SKM-1 (cell line): ENCODE measurements around the gene AKR1D1.
"Not testable (repeated sequence)": the region's sequence is repeated elsewhere in the genome, so short reads cannot be mapped to it uniquely, and the experiment has no call there.

Experiments
- DNase-seq: peaks from one replicate; lab custom pipeline; 2025; ENCODE audit not compliant: unreplicated experiment; lab: John Stamatoyannopoulos, UW

AKR1D1 gene

DNA sequence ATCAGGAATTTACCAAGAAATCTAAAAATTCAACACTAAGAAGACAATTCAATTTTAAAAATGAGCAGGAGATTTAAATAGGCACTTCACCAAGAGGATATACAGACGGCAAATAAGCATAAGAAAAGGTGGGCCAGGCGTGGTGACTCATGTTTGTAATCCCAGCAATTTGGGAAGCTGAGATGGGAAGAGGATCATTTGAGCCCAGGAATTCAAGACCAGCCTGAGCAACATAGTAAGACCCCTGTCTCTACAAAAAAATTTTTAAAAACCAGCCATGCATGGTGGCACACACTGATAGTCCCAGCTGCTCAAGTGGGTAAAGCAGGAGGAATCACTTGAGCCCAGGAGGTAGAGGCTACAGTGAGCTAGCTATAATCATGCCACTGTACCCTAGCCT, 3.5 kb upstream of the AKR1D1 start:
- DNase-seq = no peak

DNA sequence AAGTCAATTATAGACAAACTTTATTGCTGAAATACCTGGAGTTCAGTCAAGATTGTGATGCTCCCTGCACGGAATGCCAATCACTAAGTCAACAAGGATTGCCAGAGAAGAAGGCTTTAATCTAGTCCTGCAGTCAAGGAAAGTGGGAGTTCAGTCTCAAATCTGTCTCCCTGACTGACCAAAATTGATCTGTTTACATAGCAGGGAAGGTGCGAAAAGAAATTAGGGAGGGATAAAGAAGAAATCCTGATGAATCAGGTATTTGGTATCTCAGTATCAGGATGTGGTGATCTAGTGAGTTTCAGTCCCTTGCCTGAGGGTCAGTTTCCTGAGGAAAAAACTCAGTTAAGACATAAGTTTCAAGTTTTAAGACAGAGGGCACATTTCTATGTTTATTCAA, 2.1 kb upstream of the AKR1D1 start:
- DNase-seq = no peak

DNA sequence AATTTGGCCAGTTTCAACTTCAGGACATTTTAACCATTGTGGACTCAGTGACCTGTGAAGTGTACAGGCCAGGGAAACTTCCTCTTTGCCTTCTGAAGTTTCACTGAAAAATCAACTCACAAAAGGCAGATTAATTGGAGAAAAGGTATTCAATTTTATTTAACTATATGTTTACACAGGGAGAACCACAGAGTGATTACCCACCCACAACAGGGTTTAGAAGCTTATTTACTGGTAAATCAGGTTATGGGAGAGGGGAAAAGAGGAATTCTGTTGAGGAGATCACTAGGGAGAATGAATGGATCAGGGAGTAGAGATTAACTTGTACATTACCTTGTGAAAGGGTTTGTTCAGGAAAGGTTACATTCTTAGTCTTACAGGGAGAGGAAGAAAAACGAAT, 1.7 kb upstream of the AKR1D1 start:
- no peak for DNase-seq

DNA sequence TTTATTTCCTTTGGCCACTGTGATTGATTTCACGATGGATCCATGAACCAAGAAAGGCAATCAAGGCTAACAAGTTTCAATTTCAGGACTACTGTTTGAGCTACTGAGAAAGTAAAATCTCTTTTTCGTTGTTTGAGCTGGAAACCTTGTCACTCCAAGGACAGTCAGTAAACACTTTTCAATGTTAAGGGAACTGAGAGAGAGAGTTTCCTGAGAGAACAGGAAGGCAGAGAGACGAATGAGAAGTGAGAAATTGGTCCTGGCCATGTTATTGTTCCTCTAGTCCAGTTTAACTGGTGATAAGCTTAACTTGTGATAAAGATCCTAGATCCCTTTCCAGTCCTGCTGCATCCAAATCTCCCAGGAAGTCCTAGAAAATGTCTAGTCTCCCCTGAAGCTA, 909 bp upstream of the AKR1D1 start:
- no peak for DNase-seq

DNA sequence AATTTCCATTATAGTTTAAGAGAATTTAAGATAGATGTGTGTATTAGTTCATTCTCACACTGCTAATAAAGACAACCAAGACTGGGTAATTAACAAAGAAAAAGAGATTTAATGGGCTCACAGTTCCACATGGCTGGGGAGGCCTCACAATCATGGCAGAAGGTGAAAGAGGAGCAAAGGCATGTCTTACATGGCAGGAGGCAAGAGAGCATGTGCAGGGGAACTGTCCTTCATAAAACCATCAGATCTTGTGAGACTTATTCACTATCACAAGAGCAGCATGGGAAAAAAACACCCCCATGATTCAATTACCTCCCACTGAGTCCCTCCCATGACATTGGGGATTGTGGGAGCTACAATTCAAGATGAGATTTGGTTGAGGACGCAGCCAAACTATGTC, 473 bp upstream of the AKR1D1 start:
- not testable (repeated sequence) for DNase-seq

DNA sequence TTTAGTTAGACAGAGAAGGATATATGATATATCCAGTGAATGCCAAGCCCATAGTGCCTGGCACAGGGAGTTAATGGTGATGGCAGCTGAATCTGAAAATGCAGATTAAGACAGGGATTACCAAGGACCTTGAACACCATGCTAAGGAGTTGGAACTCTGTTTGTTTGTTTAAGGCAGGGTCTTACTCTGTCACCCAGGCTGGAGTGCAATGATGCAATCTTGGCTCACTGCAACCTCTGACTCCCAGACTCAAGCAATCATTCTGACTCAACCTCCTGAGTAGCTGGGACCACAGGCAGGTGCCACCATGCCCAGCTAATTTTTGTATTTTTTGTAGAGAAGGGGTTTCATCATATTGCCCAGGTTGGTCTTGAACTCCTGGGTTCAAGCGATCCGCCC, 1.6 kb downstream of the AKR1D1 start:
- no peak for DNase-seq

DNA sequence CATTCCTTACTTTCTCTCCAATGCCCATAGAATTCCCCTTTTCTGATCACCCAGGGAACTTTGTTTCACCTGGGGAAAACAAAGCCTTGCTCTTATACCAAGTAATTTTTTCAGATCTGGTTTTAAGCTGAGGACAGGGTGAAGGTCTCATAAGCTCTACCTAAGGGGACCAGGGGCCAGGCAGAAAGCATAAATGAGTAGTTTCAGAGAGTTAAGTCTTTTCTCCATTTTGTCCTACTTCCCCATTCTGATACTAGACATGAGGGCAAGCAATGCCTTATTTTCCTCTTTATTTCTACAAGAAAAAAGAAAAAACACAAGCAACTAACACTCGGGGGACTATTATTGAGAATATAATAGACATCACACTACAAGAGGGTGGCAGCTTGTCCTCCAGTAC, 2.9 kb downstream of the AKR1D1 start:
- no peak for DNase-seq

DNA sequence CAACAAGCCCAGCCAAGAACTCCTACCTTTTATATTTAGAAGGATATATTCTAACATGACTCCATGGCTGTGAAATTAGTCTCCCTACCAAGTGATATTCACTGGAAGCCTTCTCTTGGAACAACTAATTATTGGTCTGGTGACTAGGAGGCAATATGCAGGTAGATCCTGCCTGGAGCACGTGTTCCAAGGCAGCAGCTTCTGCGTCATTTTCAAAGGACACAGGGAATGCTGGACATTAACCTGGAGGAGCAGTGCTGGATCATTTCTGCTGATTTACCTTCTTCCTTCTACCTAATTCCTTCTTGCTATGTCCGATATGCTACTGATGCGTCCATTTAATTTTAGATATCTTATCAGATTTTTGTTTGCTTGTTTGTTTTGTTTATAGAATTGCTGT, 5.6 kb downstream of the AKR1D1 start:
- no peak for DNase-seq

DNA sequence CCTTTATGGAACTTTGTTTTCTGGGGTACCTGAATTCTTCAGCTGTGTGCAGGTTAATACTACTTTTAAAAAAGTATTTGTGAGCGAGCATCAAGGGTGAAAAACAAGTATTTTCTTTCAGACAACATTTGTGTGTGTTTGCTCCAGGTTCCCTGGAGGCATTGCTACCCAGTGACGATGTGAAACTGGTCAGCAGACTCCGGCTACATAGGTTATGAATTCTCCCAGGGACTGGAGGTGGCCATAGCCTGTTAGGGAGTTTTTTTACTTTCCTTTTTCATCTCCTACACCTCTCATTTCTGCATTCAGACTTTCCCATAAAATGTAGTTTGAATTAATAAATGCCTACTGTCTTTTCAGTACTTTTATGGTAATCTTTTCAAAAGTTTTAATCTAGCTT, 7.6 kb downstream of the AKR1D1 start:
- DNase-seq = no peak

DNA sequence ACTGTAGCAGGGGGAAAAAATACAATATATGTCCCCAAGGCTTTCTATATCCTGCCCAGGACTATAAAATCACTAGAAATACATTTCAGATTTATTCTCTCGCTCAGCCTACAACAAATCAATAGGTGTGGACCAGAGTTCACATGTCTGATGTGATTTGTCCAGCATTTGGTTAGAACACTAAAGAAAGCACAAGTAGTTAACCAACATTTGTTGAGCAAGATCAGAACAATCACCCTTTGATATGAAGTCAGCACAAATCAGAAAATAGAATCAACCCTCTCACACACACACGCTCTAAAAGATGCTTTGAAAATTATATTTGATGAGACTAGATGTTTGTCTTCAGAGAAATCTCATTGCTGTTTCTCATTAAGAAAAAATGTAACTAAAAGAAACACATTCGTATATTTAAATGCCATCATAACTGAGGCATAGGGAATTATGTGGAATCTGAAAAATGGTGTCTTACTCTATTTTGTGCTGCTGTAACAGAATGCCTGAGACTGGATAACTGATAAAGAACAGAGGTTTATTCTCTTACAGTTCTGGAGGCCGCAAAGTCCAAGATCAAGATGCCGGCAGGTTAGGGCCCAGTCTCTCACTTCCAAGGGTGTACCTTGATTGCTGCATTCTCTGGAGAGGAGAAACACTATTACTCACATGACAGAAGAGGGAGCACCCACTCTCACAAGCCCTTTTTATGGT, 10.5 kb downstream of the AKR1D1 start:
- DNase-seq = no peak

DNA sequence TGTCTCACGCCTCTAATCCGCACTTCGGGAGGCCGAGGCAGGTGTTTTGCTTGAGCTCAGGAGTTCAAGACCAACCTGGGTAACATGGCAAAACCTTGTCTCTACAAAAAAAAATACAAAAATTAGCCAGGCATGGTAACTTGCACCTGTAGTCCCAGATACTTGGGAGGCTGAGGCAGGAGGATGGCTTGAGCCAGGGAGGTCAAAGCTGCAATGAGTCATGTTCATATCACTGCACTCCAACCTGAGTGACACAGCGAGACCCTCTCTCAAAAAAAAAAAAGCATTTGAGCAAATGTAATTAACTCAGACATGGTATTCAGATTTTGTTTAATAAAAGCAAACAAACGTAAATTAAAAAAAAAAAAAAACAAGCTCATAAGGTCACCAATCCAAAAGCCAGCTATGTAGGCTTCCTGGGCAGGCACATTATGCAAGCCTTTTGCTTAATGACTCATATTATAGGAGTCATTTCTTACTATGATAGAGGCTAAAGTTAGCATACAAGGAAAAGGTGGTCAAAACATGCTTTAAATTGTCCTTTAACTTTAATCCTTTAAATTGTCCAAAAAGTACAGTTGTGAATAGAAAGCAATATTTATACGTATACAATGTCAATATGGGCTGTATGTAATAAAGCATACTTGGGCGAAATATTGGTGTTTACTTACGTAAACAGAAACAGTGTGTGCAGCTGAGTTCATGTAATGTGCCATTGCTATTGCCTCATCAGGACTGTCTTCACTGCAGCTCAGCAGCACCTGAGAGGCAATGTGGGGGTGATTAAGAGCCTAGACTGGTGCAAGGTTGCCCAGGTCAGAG, 13.0 kb downstream of the AKR1D1 start:
- DNase-seq = no peak

DNA sequence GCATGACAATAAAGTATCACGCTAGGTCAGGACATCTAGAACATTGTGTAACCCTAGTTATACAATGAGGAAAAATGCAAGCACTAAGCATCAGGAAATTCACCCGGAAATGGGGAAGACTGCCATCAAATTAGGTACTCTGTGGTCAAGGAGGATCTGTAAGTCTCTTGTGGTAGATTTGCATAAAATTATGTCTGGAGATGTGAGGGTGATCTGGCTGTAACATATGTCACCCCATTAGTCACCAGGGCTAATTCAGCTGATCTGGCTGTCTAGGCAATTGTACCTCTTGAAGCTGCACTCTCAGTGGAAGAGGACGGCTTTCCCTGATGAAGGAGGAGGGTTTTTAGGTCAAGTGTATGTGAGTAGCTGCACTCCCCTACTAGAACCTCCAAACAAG, 14.8 kb downstream of the AKR1D1 start:
- DNase-seq = no peak

DNA sequence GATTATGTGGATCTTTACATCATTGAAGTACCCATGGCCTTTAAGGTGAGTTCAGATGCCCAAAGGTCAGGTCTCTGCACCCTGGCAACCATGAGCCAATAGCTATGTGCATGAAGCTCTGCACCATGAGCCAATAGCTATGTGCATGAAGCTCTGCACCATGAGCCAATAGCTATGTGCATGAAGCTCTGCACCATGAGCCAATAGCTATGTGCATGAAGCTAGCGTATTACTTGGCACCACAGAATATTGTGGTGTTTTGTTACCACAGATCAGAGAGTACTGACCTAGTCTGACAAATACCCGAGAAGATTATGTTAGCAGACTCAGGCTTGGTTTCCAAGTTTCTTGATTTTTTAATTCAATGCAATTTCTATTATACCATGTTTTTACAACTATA, 15.6 kb downstream of the AKR1D1 start:
- DNase-seq = not testable (repeated sequence)

DNA sequence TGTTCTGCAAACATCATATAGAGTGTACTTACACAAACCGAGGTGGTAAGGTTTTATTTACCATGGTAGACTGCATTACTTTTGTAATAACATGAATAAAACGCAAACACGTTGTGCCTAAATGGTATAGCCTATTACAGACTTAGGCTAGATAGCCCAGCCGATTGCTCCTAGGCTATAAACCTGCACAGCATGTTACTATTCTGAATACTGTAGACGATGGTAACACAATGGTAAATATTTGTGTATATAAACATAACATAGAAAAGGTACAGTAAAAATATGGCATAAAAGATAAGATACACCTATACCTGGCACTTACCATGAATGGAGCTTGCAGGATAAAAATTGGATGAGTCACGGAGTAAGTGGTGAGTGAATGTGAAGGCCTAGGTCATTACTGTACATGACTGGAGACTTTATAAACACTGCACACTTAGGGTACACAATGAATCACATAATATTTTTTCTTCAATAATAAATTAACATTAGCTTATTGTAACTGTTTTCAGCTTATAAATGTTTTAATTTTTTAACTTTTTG, 16.3 kb downstream of the AKR1D1 start:
- DNase-seq = no peak

DNA sequence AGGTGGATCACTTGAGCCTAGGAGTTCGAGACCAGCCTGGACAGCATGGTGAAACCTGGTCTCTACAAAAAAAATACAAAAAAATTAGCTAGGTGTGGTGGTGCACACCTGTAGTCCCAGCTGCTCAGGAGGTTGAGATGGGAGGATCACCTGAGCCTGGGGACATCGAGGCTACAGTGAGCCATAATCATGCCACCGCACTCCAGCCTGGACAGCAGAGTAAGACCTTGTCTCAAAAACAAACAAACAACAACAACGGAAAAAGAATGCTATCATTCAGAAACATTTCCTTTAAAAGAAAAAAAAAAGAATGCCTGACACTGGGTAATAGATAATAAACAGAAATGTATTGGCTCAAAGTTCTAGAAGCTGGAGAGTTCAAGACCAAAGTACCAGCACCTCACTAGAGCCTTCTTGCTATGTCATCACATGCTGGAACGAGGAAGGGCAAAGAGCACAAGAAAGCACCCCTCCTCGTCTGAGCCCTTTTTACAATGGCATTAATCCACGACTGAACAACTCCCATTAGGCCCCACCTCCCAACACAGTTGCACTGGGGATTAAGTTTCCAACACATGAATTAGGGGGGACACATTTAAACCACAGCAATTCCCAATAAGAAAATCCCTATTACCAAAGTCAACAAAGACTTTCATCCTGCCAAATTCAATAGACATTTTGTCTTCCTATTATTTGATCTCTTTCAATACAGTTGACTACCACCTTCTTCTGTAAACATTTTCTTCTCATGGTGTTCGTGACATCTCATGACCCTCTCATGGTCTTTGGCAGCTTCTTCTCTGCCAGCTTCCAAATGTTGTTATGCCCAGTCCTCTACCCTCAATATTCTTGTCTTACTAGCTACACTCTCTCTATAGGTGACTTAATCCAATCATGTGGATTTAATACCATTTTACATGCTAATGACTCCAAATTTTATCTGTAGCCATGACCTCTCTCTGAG, 20.0 kb downstream of the AKR1D1 start:
- DNase-seq = no peak

DNA sequence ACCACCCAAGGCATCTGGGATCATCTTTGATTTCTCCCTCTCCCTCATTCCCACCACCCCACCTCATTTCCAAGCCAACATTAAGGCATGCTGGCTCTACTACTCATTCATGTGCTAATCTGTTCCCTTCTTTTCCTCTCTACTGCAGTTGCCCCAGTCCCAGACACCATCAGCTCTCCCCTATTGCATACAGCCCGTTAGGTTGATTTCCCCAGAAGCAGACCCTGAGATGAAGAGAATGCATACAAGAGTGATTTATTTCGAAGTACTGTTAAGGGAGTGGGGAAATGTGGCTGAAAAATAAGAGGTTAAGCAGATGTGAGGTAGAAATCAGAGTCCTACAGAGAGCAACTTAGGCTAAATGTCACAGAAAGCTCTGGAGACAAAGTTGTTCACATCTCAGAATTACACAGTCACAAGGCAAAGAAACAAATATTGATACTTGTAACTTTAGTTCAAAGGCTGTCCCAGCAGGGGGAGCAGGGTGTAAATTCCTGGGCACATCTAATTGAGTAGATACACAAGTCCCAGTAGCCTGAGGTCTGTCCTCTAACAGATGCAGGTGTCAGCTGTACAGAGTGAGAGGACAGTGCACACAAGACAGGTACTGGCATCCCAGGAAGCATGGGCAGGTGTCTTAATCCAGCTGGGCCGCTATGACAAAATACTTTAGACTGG, 20.9 kb downstream of the AKR1D1 start:
- peak; percentile 24 for DNase-seq

DNA sequence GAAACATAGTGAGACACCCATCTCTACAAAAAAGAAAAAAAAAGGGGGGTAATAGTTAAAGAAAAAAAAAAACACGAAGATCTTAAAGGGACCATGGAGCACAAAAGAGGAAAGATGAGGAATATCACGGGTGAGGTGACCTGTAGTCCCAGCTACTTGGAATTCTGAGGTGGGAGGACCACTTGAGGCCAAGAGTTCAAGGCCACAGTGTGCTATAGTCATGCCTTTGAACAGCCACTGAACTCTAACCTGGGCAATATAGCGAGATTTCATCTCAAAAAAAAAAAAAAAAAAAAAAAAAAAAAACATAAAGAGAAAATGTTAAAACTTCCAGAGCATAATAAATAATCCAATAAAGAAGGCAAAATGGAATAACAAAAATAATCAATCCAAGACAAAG, 23.6 kb downstream of the AKR1D1 start:
- no peak for DNase-seq

DNA sequence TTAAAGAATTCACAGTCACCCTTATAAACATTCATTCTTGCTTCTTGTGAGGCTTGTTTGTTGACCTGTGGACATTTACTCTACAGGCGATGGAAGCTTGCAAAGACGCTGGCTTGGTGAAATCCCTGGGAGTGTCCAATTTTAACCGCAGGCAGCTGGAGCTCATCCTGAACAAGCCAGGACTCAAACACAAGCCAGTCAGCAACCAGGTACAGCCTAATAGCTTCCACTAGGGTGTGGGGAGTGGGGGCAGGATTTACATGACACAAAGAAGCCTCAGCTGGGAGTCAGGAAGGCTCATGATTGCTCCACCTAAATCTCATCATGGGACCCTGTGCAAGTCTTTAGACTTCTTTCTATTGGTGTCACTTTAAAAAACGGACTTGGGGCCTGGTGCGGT, 29.0 kb downstream of the AKR1D1 start:
- DNase-seq = no peak

DNA sequence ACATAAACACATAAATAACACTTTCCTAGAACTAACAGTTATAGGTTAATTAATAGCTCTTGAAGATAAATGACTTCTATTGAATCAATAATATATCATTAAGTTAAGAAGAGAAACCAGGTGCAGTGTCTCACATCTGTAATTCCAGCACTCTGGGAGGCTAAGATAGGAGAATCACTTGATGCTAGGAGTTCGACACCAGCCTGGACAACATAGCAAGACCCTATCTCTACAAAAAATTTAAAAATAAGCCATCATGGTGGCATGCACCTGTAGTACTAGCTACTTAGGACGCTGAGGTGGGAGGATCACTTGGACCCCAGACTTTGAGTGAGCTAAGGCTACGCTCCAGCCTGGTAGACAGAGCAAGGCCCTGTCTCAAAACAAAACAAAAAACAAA, 38.8 kb downstream of the AKR1D1 start:
- no peak for DNase-seq

DNA sequence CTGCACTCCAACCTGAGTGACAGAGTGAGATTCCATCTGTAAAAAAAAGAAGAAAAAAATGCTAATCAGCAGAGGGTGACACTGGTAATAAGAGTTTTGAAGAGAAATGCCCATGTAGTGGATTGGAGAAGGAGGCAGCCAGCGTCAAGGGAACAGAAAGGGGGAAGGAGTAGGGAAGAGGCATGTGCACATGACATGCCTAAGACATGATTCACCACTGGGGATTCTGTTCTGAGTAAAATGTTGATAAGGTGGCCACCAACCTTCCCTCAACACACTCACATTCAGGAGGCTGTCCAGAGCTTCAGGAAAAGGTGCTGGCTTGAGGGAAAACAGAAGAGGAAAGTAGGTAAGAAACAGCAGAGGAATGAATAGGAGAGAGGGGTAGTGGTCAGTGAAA, 39.9 kb downstream of the AKR1D1 start:
- no peak for DNase-seq

DNA sequence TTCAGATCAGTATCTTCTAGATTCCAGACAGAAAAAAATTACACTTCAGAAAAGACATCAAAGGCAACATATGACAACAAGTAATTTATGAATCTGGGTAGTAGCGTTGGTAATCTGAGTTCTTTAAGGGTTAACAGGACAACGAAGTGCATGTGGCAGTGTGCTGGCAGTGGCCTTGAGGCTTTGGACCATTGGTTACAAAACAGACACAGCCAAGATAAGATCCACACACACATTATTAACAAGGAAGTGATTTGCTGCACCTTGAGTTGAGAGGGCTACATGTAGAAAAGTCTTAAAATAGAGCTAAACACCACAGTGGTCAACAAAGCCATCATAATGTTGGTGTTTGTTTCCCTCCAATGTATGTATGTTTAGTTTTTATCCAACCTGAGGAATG, 40.6 kb downstream of the AKR1D1 start:
- DNase-seq = no peak
